IMR-90 (cell line): ENCODE data around the gene C12orf56.

Source experiments
- CEBPB ChIP-seq: IDR thresholded peaks from 2 replicates; pipeline ENCODE4 v1.6.1; 2012; ENCODE audit warnings: low read depth, low read length, improper control_type of control experiment
- CTCF ChIP-seq: conservative IDR thresholded peaks from 2 replicates; pipeline ENCODE4 v1.5.1; 2012; ENCODE audit warnings: mild to moderate bottlenecking, low read depth, low read length, improper control_type of control experiment
- ELK1 ChIP-seq: fragments of 150-350 bp; IDR thresholded peaks from 2 replicates; pipeline ENCODE4 v1.6.1; 2016; ENCODE audit warnings: low read depth, mild to moderate bottlenecking, low read length, moderate library complexity, borderline replicate concordance
- FOS ChIP-seq: fragments of 150-350 bp; IDR thresholded peaks from 2 replicates; pipeline ENCODE4 v1.6.1; 2016; ENCODE audit warnings: low read depth, low read length
- MAFK ChIP-seq: IDR thresholded peaks from 2 replicates; pipeline ENCODE4 v1.6.1; 2012; ENCODE audit warnings: low read depth, low read length, improper control_type of control experiment
- MXI1 ChIP-seq: IDR thresholded peaks from 2 replicates; pipeline ENCODE4 v1.6.1; 2012; ENCODE audit warnings: low read depth, mild to moderate bottlenecking, low read length, moderate library complexity, borderline replicate concordance
- NFE2L2 ChIP-seq: fragments of 150-350 bp; IDR thresholded peaks from 2 replicates; pipeline ENCODE4 v1.6.1; 2016; ENCODE audit warnings: low read depth, mild to moderate bottlenecking, low read length
- POLR2A ChIP-seq: IDR thresholded peaks from 2 replicates; pipeline ENCODE4 v1.6.1; 2012; ENCODE audit warnings: mild to moderate bottlenecking, low read depth, low read length
- RAD21 ChIP-seq: IDR thresholded peaks from 2 replicates; pipeline ENCODE4 v1.6.1; 2012; ENCODE audit warnings: low read length, improper control_type of control experiment
- RCOR1 ChIP-seq: IDR thresholded peaks from 2 replicates; pipeline ENCODE4 v1.6.1; 2012; ENCODE audit warnings: mild to moderate bottlenecking, low read length, improper control_type of control experiment; ENCODE audit not compliant: insufficient replicate concordance
- RFX5 ChIP-seq: IDR thresholded peaks from 2 replicates; pipeline ENCODE4 v1.8.0; 2012; ENCODE audit warnings: low read depth, mild to moderate bottlenecking, low read length, moderate library complexity
- SMC3 ChIP-seq: fragments of 150-350 bp; IDR thresholded peaks from 2 replicates; pipeline ENCODE4 v1.6.1; 2016; ENCODE audit warnings: low read depth, mild to moderate bottlenecking, antibody characterized with exemption, low read length, moderate library complexity

- TF ChIP-seq MXI1, result no peak
- no peak for TF ChIP-seq CTCF
- no peak for TF ChIP-seq RAD21
- no peak for TF ChIP-seq CEBPB
- no peak for TF ChIP-seq ELK1
- TF ChIP-seq SMC3, result no peak
- TF ChIP-seq RFX5, result no peak
- TF ChIP-seq MAFK, result no peak
- no peak for TF ChIP-seq POLR2A
- no peak for TF ChIP-seq RCOR1
- TF ChIP-seq NFE2L2, result no peak
- TF ChIP-seq FOS, result no peak
These were observed 11.6 kb upstream of the C12orf56 start for GRCh38 chr12:64402181-64402580.
